ENCODE data around the gene MTR.

- TF ChIP-seq, protein P1, sequence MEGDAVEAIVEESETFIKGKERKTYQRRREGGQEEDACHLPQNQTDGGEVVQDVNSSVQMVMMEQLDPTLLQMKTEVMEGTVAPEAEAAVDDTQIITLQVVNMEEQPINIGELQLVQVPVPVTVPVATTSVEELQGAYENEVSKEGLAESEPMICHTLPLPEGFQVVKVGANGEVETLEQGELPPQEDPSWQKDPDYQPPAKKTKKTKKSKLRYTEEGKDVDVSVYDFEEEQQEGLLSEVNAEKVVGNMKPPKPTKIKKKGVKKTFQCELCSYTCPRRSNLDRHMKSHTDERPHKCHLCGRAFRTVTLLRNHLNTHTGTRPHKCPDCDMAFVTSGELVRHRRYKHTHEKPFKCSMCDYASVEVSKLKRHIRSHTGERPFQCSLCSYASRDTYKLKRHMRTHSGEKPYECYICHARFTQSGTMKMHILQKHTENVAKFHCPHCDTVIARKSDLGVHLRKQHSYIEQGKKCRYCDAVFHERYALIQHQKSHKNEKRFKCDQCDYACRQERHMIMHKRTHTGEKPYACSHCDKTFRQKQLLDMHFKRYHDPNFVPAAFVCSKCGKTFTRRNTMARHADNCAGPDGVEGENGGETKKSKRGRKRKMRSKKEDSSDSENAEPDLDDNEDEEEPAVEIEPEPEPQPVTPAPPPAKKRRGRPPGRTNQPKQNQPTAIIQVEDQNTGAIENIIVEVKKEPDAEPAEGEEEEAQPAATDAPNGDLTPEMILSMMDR (IDR thresholded peaks at IDR 0.05): no peak
- TF ChIP-seq POLR2A (IDR thresholded peaks at IDR 0.05; ENCODE audit: low read depth): no peak
- TF ChIP-seq POLR2AphosphoS5 (IDR thresholded peaks at IDR 0.05): no peak
Measured at GRCh38 chr1:236845830-236846229, 50.7 kb downstream of the MTR start.
